Measurements from ENCODE around the gene CLIC4.

GRCh38 chr1:24754229-24754628, 9.0 kb downstream of the CLIC4 start:
- TF ChIP-seq CTCF (conservative IDR thresholded peaks at IDR 0.05; ENCODE audit: low read depth in 2 of 2) (no peak), EZH2 (IDR thresholded peaks at IDR 0.05; ENCODE audit: low read depth, unreplicated experiment) (no peak), REST (IDR thresholded peaks at IDR 0.05; ENCODE audit: unreplicated experiment) (no peak), NANOG (IDR thresholded peaks at IDR 0.05; ENCODE audit: borderline replicate concordance) (no peak), CREB1 (CRISPR knock-in tag; IDR thresholded peaks at IDR 0.05; ENCODE audit: low read depth) (no peak), ZNF114 (CRISPR knock-in tag; IDR thresholded peaks at IDR 0.05) (no peak), EZH2phosphoT487 (IDR thresholded peaks at IDR 0.05; ENCODE audit: unreplicated experiment) (no peak), POLR2AphosphoS5 (IDR thresholded peaks at IDR 0.05; ENCODE audit: low read depth) (no peak), ETS1 (IDR thresholded peaks at IDR 0.05) (no peak), JUNB (IDR thresholded peaks at IDR 0.05; ENCODE audit: unreplicated experiment) (no peak)

Measured in GM23338 (cell line).